Measurements from ENCODE around the gene SCNN1G. TPM values are rescaled to one million over a fixed set of nuclear protein-coding genes. Genes with fewer than 3 reads are reported as not detected.

SCNN1G gene
- total RNA-seq, 1 experiment from 2014 or later, result not detected

DNA sequence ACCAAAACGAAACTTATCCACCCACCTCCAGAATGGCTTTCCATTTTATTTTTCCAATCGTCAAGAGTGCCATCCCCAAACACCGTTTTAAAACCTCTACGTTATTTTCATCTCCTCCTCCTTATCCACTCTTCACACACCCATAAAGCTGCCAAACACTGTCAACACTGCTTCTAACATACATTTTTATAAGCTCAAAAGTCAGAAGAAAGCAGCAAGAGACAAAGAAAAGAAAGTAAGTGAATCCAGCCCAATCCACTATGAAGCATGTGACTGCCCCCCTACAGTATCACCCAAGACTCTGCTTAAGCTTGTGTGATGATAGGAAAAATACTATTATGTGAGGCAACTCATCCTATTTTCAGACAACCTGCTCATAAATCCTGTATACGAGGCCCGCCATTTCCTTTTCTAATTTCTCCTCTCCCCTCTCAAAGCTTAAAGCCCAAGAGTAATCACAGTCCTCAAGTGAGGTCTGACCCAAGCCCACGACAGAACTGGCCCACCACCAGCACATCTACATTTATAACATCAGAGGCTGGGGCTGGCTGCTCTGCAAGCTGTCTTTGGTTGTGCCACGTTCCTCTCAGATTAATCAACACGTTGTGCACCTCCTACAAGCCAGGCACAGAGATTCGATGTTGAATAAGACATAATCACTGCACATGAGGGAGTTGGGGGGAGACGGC lies 49.6 kb upstream of the SCNN1G start (continued):
- TF ChIP-seq POLR2A (IDR thresholded peaks at IDR 0.05; ENCODE audit: borderline replicate concordance, extremely low read depth, insufficient read depth, insufficient read length) (no peak), SRF (IDR thresholded peaks at IDR 0.05; ENCODE audit: low read depth) (no peak), YY1 (IDR thresholded peaks at IDR 0.05; ENCODE audit: extremely low read depth, insufficient replicate concordance, low read depth, low read length) (no peak)
- TF ChIP-seq, protein P1, sequence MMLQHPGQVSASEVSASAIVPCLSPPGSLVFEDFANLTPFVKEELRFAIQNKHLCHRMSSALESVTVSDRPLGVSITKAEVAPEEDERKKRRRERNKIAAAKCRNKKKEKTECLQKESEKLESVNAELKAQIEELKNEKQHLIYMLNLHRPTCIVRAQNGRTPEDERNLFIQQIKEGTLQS (IDR thresholded peaks at IDR 0.05), result no peak

DNA sequence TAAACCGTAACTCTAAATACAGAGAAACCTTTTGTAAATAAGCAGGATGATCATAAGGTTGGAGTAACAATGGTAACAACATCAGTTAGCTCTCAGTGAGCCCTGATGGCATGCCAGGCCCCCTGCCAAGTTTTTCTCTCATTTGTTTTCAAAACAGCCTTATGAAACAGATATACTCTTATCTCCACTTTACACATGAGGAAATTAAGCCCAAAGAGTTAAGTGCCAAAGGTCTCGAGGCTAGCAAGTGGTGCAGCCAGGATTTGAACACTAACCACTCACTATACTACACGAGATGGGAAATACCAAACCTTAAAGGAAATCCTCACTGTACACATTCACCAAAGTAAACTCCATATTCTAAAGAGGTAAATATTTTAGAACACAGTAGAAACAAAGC lies 48.3 kb upstream of the SCNN1G start:
- POLR2A ChIA-PET, result no interaction called here
- Histone ChIP-seq H2AFZ (ENCODE audit: low read depth, low read length, poor library complexity, severe bottlenecking) (no peak overlapping the region), H3K36me3 (ENCODE audit: control insufficient read depth in 1 of 2, insufficient read depth in 2 of 2, low read length in 2 of 2) (no peaks in the 10 kb centered on the region), H3K27me3 (ENCODE audit: insufficient read depth, low read length) (no peaks in the 10 kb centered on the region), H3K9ac (ENCODE audit: low read length) (no peak overlapping the region), H3K9me3 (ENCODE audit: control insufficient read depth in 1 of 2, insufficient read depth in 1 of 2, low read depth in 1 of 2, low read length in 2 of 2) (no peaks in the 10 kb centered on the region), H3K4me3 (replicated peaks in 1 of 2; ENCODE audit: low read depth in 1 of 2, low read length in 2 of 2) (no peak overlapping the region), H3K4me2 (ENCODE audit: low read length) (no peak overlapping the region), H3K4me1 (ENCODE audit: control insufficient read depth in 1 of 2, insufficient read depth in 2 of 2, low read length in 2 of 2) (no peaks in the 10 kb centered on the region), H3K9me2 (ENCODE audit: insufficient read depth) (no peaks in the 10 kb centered on the region), H4K20me1 (ENCODE audit: insufficient read depth) (peaks cover 4% of the 10 kb centered on the region), H3K27ac (ENCODE audit: low read depth, low read length) (no peak overlapping the region), H3K79me2 (ENCODE audit: insufficient read depth, low read length) (peaks cover 99% of the 10 kb centered on the region)
- BruUV-seq (replicated peaks), result no TSS peak
- RAD21 ChIA-PET (ENCODE audit: low non-redundant PET in 1 of 2, low total read pairs in 2 of 2, uncharacterized antibody in 2 of 2, unreplicated experiment in 2 of 2), result no interaction called here
- TF ChIP-seq ELF1 (IDR thresholded peaks at IDR 0.05; ENCODE audit: borderline replicate concordance, low read depth), result no peak
- TF ChIP-seq SRF (IDR thresholded peaks at IDR 0.05; ENCODE audit: low read depth), result no peak
- no peak for TF ChIP-seq SIN3A (IDR thresholded peaks at IDR 0.05; ENCODE audit: low read depth)
- no peak for TF ChIP-seq YY1 (IDR thresholded peaks at IDR 0.05; ENCODE audit: extremely low read depth, insufficient replicate concordance, low read depth, low read length)
- no peak for TF ChIP-seq SP1 (IDR thresholded peaks at IDR 0.05; ENCODE audit: low read depth)
- TF ChIP-seq, protein P1 (IDR thresholded peaks at IDR 0.05), result no peak
- no peak for TF ChIP-seq POLR2AphosphoS5 (IDR thresholded peaks at IDR 0.05; ENCODE audit: low read depth, low read length)
- TF ChIP-seq ZNF274 (IDR thresholded peaks at IDR 0.05; ENCODE audit: low read depth, low read length), result no peak
- no peak for TF ChIP-seq CEBPB (IDR thresholded peaks at IDR 0.05; ENCODE audit: low read depth)
- TF ChIP-seq, protein P2, sequence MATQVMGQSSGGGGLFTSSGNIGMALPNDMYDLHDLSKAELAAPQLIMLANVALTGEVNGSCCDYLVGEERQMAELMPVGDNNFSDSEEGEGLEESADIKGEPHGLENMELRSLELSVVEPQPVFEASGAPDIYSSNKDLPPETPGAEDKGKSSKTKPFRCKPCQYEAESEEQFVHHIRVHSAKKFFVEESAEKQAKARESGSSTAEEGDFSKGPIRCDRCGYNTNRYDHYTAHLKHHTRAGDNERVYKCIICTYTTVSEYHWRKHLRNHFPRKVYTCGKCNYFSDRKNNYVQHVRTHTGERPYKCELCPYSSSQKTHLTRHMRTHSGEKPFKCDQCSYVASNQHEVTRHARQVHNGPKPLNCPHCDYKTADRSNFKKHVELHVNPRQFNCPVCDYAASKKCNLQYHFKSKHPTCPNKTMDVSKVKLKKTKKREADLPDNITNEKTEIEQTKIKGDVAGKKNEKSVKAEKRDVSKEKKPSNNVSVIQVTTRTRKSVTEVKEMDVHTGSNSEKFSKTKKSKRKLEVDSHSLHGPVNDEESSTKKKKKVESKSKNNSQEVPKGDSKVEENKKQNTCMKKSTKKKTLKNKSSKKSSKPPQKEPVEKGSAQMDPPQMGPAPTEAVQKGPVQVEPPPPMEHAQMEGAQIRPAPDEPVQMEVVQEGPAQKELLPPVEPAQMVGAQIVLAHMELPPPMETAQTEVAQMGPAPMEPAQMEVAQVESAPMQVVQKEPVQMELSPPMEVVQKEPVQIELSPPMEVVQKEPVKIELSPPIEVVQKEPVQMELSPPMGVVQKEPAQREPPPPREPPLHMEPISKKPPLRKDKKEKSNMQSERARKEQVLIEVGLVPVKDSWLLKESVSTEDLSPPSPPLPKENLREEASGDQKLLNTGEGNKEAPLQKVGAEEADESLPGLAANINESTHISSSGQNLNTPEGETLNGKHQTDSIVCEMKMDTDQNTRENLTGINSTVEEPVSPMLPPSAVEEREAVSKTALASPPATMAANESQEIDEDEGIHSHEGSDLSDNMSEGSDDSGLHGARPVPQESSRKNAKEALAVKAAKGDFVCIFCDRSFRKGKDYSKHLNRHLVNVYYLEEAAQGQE (IDR thresholded peaks at IDR 0.05; ENCODE audit: low read depth), result no peak
- no peak for TF ChIP-seq TCF7L2 (IDR thresholded peaks at IDR 0.05; ENCODE audit: borderline replicate concordance, extremely low read depth, insufficient read depth, insufficient read length)
- TF ChIP-seq FOSL1 (IDR thresholded peaks at IDR 0.05; ENCODE audit: low read depth), result no peak
- intact Hi-C loops (cut with micrococcal nuclease), result no loop called here
- no peak for ATAC-seq
- CTCF ChIA-PET, result no interaction called here
- DNase-seq (ENCODE audit: low read depth, low spot score), result no peak

All from HCT116 (cell line).